ENCODE results near the gene SPINT1.
A peak's percentile ranks its signal among the peaks of the same experiment; 100 is the strongest.

DNA sequence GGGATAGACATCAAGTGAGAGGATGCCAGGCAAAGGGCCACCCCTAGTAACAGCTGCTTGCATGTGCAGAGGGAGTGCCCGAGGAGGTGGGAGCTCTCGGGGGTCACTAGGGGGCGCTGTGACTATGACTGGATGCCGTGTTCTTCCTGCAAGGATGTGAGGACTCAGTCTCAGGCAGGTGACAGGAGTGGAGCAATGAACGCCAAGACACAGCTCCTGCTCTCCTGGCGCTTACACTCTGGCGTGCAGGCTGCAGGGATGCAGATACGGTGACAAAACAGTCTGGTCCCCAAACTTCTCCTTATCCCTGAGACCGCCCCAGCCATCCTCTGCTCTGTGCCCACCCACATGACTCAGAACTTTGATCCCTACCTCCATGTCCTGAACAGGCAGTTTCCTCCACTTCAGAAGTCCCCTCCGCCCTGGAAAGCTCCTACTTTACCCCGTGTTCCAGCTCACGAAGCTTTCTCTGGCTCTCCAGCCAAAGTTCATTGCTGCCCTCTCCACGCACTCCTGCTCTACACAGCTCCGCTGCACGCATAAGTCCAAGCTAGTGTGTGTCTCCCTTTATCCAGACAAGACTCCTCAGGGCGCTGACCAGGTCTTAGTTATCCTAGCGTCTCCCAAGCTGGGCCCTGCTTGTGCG lies 15.5 kb downstream of the SPINT1 start:
- TF ChIP-seq, protein P1, sequence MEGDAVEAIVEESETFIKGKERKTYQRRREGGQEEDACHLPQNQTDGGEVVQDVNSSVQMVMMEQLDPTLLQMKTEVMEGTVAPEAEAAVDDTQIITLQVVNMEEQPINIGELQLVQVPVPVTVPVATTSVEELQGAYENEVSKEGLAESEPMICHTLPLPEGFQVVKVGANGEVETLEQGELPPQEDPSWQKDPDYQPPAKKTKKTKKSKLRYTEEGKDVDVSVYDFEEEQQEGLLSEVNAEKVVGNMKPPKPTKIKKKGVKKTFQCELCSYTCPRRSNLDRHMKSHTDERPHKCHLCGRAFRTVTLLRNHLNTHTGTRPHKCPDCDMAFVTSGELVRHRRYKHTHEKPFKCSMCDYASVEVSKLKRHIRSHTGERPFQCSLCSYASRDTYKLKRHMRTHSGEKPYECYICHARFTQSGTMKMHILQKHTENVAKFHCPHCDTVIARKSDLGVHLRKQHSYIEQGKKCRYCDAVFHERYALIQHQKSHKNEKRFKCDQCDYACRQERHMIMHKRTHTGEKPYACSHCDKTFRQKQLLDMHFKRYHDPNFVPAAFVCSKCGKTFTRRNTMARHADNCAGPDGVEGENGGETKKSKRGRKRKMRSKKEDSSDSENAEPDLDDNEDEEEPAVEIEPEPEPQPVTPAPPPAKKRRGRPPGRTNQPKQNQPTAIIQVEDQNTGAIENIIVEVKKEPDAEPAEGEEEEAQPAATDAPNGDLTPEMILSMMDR (IDR thresholded peaks at IDR 0.05; ENCODE audit: poor library complexity): peak; percentile 71
- TF ChIP-seq EZH2phosphoT487 (IDR thresholded peaks at IDR 0.05; ENCODE audit: low read depth, severe bottlenecking, unreplicated experiment): no peak
- TF ChIP-seq EZH2 (IDR thresholded peaks at IDR 0.05; ENCODE audit: borderline replicate concordance): no peak

All from hepatocyte (in vitro differentiated cells).